Retinal pigment epithelial cell (primary cell): Measurements from ENCODE around the gene SNRPD3.
A peak's percentile ranks its signal among the peaks of the same experiment; 100 is the strongest.
"Not testable (repeated sequence)": the region's sequence is repeated elsewhere in the genome, so short reads cannot be mapped to it uniquely, and the experiment has no call there.

Source experiments
- DNase-seq: peaks from one replicate; pipeline ENCODE4 v3.0.0-alpha.2; 2010; ENCODE audit warnings: low read depth
- H3K4me3 ChIP-seq: 2 replicates; pipeline ENCODE4 v1.5.1; 2011; ENCODE audit warnings: mild to moderate bottlenecking, low read length, control low read depth, moderate library complexity
- TF ChIP-seq, protein P1 (sequence below): conservative IDR thresholded peaks from 2 replicates; pipeline ENCODE4 v1.5.1; 2011; ENCODE audit warnings: low read depth, low read length, control low read depth, inconsistent platforms

The SNRPD3 gene

DNA sequence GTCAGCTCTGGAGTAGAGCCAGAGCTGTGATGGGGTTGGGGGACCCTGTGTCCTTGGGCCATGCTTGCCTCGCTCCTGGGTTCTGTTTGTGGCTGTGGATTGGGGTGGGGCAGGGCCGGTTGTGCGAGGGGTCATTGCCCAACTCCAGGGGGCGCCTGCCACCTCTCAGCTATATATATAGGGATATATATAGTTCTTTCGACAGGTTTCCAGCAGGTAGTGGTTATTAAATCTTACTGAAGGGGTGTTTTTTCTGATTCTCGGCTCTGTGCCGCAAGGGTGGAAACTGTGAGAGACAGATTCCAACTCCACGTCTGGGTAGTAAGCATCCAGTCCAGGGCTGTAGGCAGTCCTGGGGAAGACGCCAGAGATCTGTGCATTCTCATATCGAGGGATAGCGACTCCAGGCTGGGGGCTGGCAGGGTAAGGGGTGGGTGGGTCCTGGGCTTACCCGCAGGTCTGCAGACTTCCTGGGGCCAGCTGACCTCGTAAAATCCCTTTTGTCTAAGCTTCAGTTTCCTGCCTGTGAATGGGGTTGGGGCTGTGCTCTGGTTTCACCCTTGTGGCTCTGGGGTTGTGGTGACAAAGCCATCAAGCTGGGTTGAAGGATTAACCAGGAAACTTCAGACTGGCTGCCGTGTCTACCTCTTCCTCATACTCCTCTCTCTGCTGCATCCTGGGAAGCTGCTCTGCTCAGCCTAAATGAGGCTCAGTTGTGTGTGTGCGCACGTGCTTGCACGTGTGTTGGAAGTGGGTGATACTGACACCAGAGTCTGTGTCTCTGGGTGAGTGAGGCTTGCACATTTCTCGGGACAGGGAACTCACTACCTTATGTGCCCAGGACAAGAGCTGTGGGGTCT, 48.2 kb downstream of the SNRPD3 start:
- TF ChIP-seq, protein P1, sequence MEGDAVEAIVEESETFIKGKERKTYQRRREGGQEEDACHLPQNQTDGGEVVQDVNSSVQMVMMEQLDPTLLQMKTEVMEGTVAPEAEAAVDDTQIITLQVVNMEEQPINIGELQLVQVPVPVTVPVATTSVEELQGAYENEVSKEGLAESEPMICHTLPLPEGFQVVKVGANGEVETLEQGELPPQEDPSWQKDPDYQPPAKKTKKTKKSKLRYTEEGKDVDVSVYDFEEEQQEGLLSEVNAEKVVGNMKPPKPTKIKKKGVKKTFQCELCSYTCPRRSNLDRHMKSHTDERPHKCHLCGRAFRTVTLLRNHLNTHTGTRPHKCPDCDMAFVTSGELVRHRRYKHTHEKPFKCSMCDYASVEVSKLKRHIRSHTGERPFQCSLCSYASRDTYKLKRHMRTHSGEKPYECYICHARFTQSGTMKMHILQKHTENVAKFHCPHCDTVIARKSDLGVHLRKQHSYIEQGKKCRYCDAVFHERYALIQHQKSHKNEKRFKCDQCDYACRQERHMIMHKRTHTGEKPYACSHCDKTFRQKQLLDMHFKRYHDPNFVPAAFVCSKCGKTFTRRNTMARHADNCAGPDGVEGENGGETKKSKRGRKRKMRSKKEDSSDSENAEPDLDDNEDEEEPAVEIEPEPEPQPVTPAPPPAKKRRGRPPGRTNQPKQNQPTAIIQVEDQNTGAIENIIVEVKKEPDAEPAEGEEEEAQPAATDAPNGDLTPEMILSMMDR, result peak; percentile 4
- not testable (repeated sequence) for H3K4me3 ChIP-seq, DNase-seq

DNA sequence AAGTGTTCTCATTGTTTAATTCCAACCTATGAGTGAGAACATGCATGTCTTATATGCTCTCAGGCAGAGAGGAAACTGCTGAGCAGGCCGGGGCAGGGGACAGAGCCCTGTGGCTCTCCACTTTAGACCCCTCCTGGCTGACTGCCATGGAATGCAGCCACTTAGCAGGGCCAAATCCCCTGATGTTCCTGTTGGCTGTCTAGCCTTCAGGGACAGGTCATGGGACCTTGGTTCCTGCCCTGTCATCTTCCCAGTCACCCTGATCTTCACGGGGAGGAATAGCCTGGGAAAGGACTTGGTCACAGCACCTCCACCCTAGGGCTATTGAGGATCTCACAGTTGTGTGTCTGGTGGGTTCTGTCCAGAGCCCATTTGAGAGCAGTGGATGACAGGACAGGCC, 50.5 kb downstream of the SNRPD3 start:
- not testable (repeated sequence) for DNase-seq, H3K4me3 ChIP-seq

DNA sequence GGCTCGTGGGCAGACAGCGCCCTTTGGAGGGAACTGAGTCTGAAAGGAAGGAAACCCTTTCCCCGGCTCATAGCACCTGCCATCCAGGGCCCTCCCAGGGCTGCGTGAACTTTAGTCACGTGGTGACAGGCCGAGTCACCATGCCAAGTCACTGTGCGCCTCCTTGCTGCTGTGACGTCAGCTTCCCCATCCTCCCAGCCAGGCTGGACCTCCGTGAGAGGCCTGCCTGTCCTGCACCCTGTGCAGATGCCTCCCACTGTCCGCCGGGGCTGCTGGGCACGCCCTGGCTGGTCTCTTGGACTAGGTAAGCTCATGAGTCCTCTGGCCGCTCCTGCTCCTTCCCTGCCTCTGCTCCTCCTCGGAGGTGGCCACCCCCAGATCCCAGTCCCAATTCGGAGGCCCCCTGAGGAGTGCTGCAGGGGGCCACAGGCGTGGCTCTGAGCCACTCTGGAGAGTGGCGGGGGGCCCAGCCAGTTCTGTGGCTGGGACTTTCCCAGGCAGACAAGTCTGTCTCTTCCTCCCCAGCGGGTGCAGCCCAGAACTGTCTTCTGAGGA, 51.7 kb downstream of the SNRPD3 start:
- H3K4me3 ChIP-seq, DNase-seq: not testable (repeated sequence)

DNA sequence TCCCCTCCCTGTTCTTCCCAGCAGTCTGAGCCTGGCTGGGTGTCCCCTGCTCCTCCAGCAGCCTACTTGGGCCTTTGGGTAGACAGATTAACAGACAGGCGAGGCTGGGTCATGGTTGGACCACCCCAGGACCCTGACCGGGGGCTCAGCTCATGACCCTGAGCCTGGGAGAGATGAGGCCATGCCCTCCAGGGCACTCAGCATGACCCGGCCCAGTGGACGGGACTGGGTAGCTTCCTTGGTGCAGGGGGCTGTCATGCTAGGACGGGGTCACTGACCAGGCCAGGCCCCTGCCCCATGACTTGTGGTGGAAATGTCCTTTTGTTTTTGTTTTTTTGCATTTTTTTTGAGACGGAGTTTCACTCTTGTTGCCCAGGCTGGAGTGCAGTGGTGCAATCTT, 52.5 kb downstream of the SNRPD3 start:
- DNase-seq, H3K4me3 ChIP-seq: not testable (repeated sequence)

DNA sequence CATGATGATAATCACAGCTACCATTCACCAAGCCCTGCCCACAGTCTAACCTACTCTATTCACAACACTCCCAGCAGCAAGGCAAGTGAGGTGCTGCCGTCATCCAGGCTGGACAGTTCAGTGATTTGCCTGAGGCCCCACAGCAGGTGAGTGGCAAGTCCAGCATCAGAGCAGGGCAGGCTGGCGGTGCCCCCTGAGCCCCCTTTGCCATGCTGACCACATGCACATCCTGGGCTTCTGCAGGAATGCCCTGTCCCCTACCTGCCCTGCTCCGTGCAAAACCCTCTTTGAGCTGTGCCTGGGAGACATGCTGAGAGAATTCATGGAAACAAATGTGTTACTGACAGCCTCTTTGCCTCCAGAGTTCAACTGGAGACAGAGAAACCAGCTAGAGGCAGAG, 54.1 kb downstream of the SNRPD3 start:
- DNase-seq, H3K4me3 ChIP-seq: not testable (repeated sequence)

DNA sequence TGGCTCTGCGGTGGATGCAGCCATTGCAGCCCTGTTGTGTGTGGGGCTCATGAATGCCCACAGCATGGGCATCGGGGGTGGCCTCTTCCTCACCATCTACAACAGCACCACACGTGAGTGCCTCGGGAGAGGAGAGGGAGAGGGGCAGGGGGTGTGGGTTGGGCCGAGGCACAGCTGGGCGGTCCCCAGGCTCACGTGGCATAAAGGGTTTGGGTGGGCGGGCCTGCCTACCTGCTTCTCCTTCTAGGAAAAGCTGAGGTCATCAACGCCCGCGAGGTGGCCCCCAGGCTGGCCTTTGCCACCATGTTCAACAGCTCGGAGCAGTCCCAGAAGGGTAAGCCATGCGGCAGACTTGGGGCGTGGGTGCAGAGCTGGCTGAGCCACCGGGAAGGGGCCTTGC, 59.0 kb downstream of the SNRPD3 start:
- DNase-seq, H3K4me3 ChIP-seq: not testable (repeated sequence)

DNA sequence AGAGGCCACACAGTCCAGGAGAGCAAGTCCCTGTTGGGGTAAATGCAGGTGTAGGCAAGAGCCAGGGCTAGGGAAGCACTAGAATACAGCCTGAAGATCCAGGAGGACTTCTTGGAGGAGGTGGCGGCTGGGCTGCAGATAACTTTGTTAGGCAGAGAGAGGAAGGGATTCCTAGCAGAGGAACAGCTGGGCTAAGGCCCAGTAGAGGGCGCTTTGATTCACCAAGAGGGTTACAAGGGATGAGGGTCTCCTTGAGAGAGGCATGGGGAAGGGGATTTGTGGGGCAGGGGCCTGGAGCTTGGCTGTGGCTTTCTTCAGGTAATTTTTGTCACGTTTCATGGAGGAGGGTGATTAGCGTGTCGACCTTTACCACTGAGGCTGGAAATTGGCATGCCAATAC, 65.4 kb downstream of the SNRPD3 start:
- H3K4me3 ChIP-seq, DNase-seq: not testable (repeated sequence)

DNA sequence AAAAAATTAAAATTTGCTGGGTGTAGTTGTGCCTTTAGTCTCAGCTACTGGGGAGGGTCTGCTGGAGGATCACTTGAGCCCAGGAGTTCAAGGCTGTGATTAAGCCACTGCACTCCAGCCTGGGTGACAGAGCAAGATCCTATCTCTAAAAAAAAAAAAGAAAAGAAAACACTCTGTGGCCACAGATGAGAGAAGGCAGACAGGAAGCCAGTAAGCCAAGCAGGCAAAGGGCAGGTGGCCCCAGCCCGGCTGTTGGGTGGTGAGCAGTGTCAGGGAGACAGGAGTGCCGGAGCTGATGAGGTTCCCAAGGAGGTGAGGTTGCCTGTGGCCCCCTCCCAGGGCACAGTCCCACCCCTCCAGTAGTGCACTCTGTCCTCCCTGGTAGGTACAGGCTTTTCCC, 66.8 kb downstream of the SNRPD3 start:
- DNase-seq, H3K4me3 ChIP-seq: not testable (repeated sequence)
